HCEC 1CT (cell line): ENCODE results near the gene CPNE4.
"Not testable (repeated sequence)": the region's sequence is repeated elsewhere in the genome, so short reads cannot be mapped to it uniquely, and the experiment has no call there.

Source experiments
- DNase-seq: peaks from one replicate; pipeline ENCODE4 v3.0.0-alpha.2; 2017

The CPNE4 gene

DNA sequence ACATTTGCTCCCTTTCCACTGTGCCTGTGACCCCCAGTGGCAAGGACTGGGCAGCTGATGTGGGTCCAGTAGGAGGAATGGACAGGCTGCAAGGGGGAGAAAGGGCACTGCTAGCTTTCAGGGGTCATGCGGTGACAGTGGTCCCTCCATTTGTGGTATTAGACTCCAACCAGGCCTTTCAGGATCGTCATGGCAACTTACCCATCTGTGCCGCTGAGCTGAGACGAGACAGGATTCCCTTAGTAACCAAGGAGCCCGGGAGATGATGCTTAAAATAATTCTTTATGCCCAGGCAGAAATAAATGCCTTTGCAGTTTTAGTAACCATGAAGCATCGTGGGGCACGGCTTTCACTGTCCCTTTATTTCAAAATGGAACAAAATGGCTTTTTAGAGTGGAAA, 516.1 kb downstream of the CPNE4 start:
- no peak for DNase-seq

GRCh38 chr3:131505421-131505820, 529.4 kb downstream of the CPNE4 start:
- DNase-seq, result no peak

GRCh38 chr3:131503320-131503635, 531.5 kb downstream of the CPNE4 start:
- DNase-seq, result peak; percentile 2

DNA sequence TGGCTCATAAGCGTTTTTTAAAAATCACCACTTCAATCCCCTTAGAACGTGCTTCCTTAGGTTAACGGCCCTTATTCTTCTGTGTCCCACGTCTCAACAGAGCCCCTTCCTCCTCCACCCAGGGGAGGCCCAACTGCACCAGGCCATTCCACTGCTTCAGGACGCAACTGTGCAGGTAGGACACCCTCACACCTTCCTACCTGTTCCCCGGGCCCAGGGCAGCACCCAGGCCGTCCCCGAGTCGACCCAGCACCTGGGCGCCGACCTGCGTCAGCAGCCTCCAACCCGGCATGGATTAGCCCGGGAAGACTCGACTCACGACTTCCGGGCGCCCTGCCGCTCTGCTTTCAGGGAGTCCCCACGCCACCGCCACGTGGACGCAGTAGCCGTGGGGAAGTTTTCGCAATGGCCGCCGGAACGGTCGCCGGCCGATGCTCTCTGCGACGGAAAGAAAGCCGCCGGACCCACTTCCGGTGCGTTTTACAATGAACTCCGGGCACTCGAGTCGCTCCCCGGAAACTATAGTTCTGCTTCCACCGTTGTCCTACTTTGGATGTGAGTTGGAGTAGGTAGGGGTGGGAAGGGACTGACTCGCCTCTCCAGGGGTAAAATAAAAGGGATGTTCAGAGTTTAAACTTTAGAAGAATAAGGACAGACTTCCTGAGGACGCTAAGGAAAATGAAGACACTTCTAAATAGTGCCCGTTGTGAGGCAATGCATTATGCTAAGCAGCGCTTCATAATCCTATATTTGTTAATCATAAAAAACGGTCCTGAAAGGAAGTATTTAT, 532.1 kb downstream of the CPNE4 start, which contains the start of gene MRPL3:
Gene MRPL3 (minus strand): TSS at position 442 of the 790 bp plus-strand sequence. CDS start 150 bp downstream, at position 292.
- peak; percentile 87 for DNase-seq

GRCh38 chr3:131501949-131502348, 532.9 kb downstream of the CPNE4 start:
- DNase-seq, result no peak

GRCh38 chr3:131494706-131495105, 540.1 kb downstream of the CPNE4 start:
- DNase-seq, result no peak

DNA sequence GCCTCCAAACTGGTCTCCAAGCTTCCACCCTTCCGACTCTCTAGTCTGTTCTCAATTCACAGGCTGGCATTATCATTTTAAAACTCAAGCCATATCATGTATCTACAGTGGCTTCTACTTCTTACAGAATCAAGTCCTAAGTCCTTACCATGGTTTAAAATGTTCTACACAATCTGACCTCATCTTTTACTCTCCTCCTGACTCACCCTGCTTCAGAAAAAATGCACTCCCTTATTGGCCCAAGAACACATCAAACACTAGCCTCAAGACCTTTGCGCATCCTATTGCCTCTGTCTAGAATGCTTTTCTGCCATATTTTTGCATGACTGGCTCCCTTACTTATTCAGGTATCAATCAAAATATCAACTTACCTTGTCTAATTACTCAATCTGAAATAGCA, 543.0 kb downstream of the CPNE4 start:
- peak; percentile 2 for DNase-seq

DNA sequence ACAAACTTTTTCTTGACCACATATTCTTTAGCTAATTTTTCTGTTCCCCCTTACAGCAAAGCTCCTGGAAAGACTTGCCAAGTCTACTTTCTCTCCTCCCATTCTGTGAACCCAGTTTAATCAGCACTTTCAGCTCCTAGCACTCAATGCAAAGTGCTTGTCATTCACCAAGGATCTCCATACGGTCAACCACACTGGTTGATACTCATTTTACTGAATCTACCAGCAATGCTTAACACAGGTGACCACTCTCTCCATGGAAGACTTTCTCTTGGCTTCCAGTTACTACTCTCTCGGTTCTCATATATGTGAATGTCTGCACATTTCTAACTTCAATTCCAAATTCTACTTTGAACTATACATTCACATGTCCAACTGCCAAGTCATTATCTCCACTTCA, 543.7 kb downstream of the CPNE4 start:
- no peak for DNase-seq

DNA sequence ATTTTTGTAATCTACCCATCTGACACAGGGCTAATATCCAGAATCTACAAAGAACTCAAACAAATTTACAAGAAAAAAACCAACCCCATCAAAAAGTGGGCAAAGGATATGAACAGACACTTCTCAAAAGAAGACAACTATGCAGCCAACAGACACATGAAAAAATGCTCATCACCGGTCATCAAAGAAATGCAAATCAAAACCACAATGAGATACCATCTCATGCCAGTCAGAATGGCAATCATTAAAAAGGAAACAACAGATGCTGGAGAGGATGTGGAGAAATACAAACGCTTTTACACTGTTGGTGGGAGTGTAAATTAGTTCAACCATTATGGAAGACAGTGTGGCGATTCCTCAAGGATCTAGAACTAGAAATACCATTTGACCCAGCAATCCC, 548.3 kb downstream of the CPNE4 start:
- not testable (repeated sequence) for DNase-seq

DNA sequence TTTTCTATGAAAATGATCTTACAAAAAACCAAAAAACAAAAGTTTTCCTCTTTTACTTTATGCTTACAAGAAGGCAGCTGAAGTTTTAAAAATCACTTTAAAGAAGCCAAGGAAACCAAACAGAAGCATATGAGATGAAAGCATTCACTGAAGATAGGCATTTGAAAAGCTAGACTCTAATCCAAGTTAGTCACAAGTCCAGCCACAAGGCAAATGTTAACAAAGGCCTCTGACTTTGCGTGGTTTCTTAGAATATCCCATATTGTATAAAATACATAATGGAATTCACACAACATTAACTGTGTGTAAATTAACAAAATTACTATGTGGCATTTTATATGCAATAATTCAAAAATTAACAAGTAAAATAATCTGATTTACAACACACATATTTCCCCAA, 549.7 kb downstream of the CPNE4 start:
- no peak for DNase-seq

- DNase-seq, result no peak
These were observed 550.2 kb downstream of the CPNE4 start for GRCh38 chr3:131484496-131485111.
